HCT116 (cell line): ENCODE results near the gene GBE1.

Experiments used
- CEBPB ChIP-seq: IDR thresholded peaks from 2 replicates; pipeline ENCODE4 v1.6.1; 2012; ENCODE audit warnings: low read depth
- CTCF ChIP-seq, 3 experiments: fragments of 200-600 bp in 1 of 3; sonication (generic) in 1 of 3; IDR thresholded peaks in 2 of 3; conservative IDR thresholded peaks in 1 of 3; 2 replicates each; pipeline ENCODE4 v1.5.1; 2012 to 2017; ENCODE audit warnings: low read depth in 2 of 3, low read length in 2 of 3, antibody characterized with exemption in 1 of 3, borderline replicate concordance in 1 of 3, control low read depth in 1 of 3, mild to moderate bottlenecking in 1 of 3, mixed read lengths in 1 of 3, mixed run types in 1 of 3, moderate library complexity in 1 of 3; ENCODE audit not compliant: insufficient read depth in 1 of 3
- EZH2 ChIP-seq: fragments of 200-600 bp; sonication (generic); IDR thresholded peaks from 2 replicates; pipeline ENCODE4 v1.6.1; 2017; ENCODE audit warnings: antibody characterized with exemption, mixed run types
- EZH2phosphoT487 ChIP-seq: fragments of 200-600 bp; IDR thresholded peaks from 2 replicates; pipeline ENCODE4 v1.6.1; 2018; ENCODE audit warnings: antibody characterized with exemption, borderline replicate concordance
- JUND ChIP-seq: IDR thresholded peaks from 2 replicates; pipeline ENCODE4 v1.6.1; 2012
- POLR2AphosphoS5 ChIP-seq: IDR thresholded peaks from 2 replicates; pipeline ENCODE4 v1.6.1; 2011; ENCODE audit warnings: mild to moderate bottlenecking, low read depth, low read length, moderate library complexity
- REST ChIP-seq: IDR thresholded peaks from 2 replicates; pipeline ENCODE4 v1.6.1; 2012; ENCODE audit warnings: low read depth
- SRF ChIP-seq: IDR thresholded peaks from 2 replicates; pipeline ENCODE4 v1.6.1; 2012; ENCODE audit warnings: low read depth
- YY1 ChIP-seq: IDR thresholded peaks from 2 replicates; pipeline ENCODE4 v1.6.1; 2011; ENCODE audit warnings: low read length, low read depth, moderate library complexity, mild to moderate bottlenecking; ENCODE audit not compliant: insufficient replicate concordance; ENCODE audit errors: extremely low read depth
- ZNF274 ChIP-seq: fragments of 200-500 bp; sonication (Bioruptor generic); IDR thresholded peaks from 2 replicates; pipeline ENCODE4 v1.6.1; 2014; ENCODE audit warnings: mild to moderate bottlenecking, low read depth, low read length, inconsistent platforms

GRCh38 chr3:81581966-81582599 lies 179.4 kb downstream of the GBE1 start:
- peak in 2 of 3 experiments; percentile 79 to 85; a peak in 4 of 6 replicates for TF ChIP-seq CTCF (IDR thresholded peaks at IDR 0.05 in 2 of 3, conservative IDR thresholded peaks at IDR 0.05 in 1 of 3; ENCODE audit: borderline replicate concordance in 1 of 3, insufficient read depth in 1 of 3, low read depth in 2 of 3, low read length in 2 of 3)
- TF ChIP-seq JUND, result no peak
- no peak for TF ChIP-seq POLR2AphosphoS5
- no peak for TF ChIP-seq EZH2phosphoT487
- no peak for TF ChIP-seq CEBPB
- no peak for TF ChIP-seq REST
- no peak for TF ChIP-seq EZH2
- TF ChIP-seq ZNF274, result no peak
- no peak for TF ChIP-seq YY1
- no peak for TF ChIP-seq SRF
